Trophoblast cell (in vitro differentiated cells and primary cell): ENCODE results near the gene HOXA5.

Experiments used
- DNase-seq, 2 donors: peaks; one replicate each; pipeline ENCODE4 v3.0.0-alpha.2; 2016
- H2AFZ ChIP-seq: 2 replicates; pipeline ENCODE4 v1.6.1; 2013; ENCODE audit warnings: low read length, moderate library complexity, mild to moderate bottlenecking; ENCODE audit not compliant: insufficient read depth, poor library complexity
- H2AK5ac ChIP-seq: 2 replicates; pipeline ENCODE4 v1.6.1; 2013; ENCODE audit warnings: mild to moderate bottlenecking, low read length
- H2BK120ac ChIP-seq: 2 replicates; pipeline ENCODE4 v1.6.1; 2013; ENCODE audit warnings: low read length, mild to moderate bottlenecking, moderate library complexity; ENCODE audit not compliant: insufficient read depth, poor library complexity
- H2BK12ac ChIP-seq: 2 replicates; pipeline ENCODE4 v1.6.1; 2013; ENCODE audit warnings: mild to moderate bottlenecking, low read length, moderate library complexity
- H2BK5ac ChIP-seq: 2 replicates; pipeline ENCODE4 v1.6.1; 2013; ENCODE audit warnings: low read length, low read depth, moderate library complexity, mild to moderate bottlenecking; ENCODE audit not compliant: poor library complexity
- H3K14ac ChIP-seq: 2 replicates; pipeline ENCODE4 v1.6.1; 2013; ENCODE audit warnings: mild to moderate bottlenecking, low read length
- H3K18ac ChIP-seq: 2 replicates; pipeline ENCODE4 v1.6.1; 2013; ENCODE audit warnings: mild to moderate bottlenecking, low read length
- H3K23ac ChIP-seq: 2 replicates; pipeline ENCODE4 v1.6.1; 2013; ENCODE audit warnings: low read length
- H3K27ac ChIP-seq: 2 replicates; pipeline ENCODE4 v1.5.1; 2013; ENCODE audit warnings: low read depth, mild to moderate bottlenecking, inconsistent platforms, low read length, moderate library complexity
- H3K27me3 ChIP-seq: 2 replicates; pipeline ENCODE4 v1.6.1; 2013; ENCODE audit warnings: inconsistent platforms, mild to moderate bottlenecking, low read length, moderate library complexity; ENCODE audit not compliant: insufficient read depth
- H3K36me3 ChIP-seq, 2 experiments: 1 replicate in 1 of 2; 2 replicates in 1 of 2; pipeline ENCODE4 v1.6.1; 2013; ENCODE audit warnings: low read length in 2 of 2, mild to moderate bottlenecking in 2 of 2, moderate library complexity in 1 of 2; ENCODE audit not compliant: insufficient read depth in 2 of 2, control insufficient read depth in 1 of 2
- H3K4ac ChIP-seq: 2 replicates; pipeline ENCODE4 v1.6.1; 2013; ENCODE audit warnings: low read depth, mild to moderate bottlenecking, low read length, moderate library complexity
- H3K4me1 ChIP-seq, 2 experiments: 1 replicate in 1 of 2; 2 replicates in 1 of 2; pipeline ENCODE4 v1.6.1; 2013; ENCODE audit warnings: low read length in 2 of 2, mild to moderate bottlenecking in 2 of 2, moderate library complexity in 1 of 2; ENCODE audit not compliant: insufficient read depth in 2 of 2, control insufficient read depth in 1 of 2
- H3K4me2 ChIP-seq: 2 replicates; pipeline ENCODE4 v1.6.1; 2013; ENCODE audit warnings: inconsistent platforms, mild to moderate bottlenecking, low read length, moderate library complexity
- H3K4me3 ChIP-seq: 2 replicates; pipeline ENCODE4 v1.5.1; 2013; ENCODE audit warnings: mild to moderate bottlenecking, low read depth, low read length, inconsistent platforms
- H3K79me1 ChIP-seq: one replicate; pipeline ENCODE4 v1.6.1; 2013; ENCODE audit warnings: low read length
- H3K79me2 ChIP-seq: 2 replicates; pipeline ENCODE4 v1.6.1; 2013; ENCODE audit warnings: low read length, mild to moderate bottlenecking; ENCODE audit not compliant: control insufficient read depth, insufficient read depth, poor library complexity
- H3K9ac ChIP-seq: 2 replicates; pipeline ENCODE4 v1.6.1; 2013; ENCODE audit warnings: mild to moderate bottlenecking, low read length
- H3K9me3 ChIP-seq: 2 replicates; pipeline ENCODE4 v1.6.1; 2013; ENCODE audit warnings: low read depth, mild to moderate bottlenecking, control low read depth, inconsistent platforms, low read length; ENCODE audit not compliant: insufficient read depth
- H4K12ac ChIP-seq: 2 replicates; pipeline ENCODE4 v1.6.1; 2013; ENCODE audit warnings: low read depth, mild to moderate bottlenecking, low read length, moderate library complexity
- H4K8ac ChIP-seq: 2 replicates; pipeline ENCODE4 v1.6.1; 2013; ENCODE audit warnings: low read depth, mild to moderate bottlenecking, low read length, moderate library complexity
- H4K91ac ChIP-seq: one replicate; pipeline ENCODE4 v1.6.1; 2013; ENCODE audit warnings: low read depth, mild to moderate bottlenecking, low read length, moderate library complexity
- WGBS: extraction: QIAGEN DNeasy Blood & Tissue Kit; methylation state at CpG from one replicate; pipeline ENCODE4 v1.1.7; 2013; ENCODE audit warnings: missing lambda C conversion rate; ENCODE audit not compliant: insufficient read length, insufficient coverage; ENCODE audit errors: extremely low coverage; 5-methylcytosine and 5-hydroxymethylcytosine counted together

HOXA5 gene

GRCh38 chr7:27126596-27127327 lies 16.7 kb downstream of the HOXA5 start:
- Histone ChIP-seq H4K12ac (no peak overlapping the region), H3K4me3 (no peak overlapping the region), H3K79me2 (no peaks in the 10 kb centered on the region), H2AFZ (no peak overlapping the region), H2AK5ac (no peak overlapping the region), H3K79me1 (no peaks in the 10 kb centered on the region), H4K8ac (no peak overlapping the region), H3K4me2 (no peak overlapping the region), H2BK120ac (no peak overlapping the region), H2BK12ac (no peak overlapping the region), H3K23ac (no peak overlapping the region), H3K36me3 (no peaks in the 10 kb centered on the region), H4K91ac (no peak overlapping the region), H3K27ac (no peak overlapping the region), H3K18ac (no peak overlapping the region), H2BK5ac (no peak overlapping the region), H3K27me3 (peaks cover 93% of the 10 kb centered on the region), H3K9me3 (peaks cover 25% of the 10 kb centered on the region), H3K9ac (no peak overlapping the region), H3K14ac (no peak overlapping the region), H3K4ac (no peak overlapping the region), H3K4me1 (peaks cover 8 to 10% of the 10 kb centered on the region in 2 experiments)
- DNase-seq = no peak
- no CpG with 5 or more reads among the region's 3 CpGs for WGBS

GRCh38 chr7:27125986-27126394 lies 17.5 kb downstream of the HOXA5 start:
- no CpG with 5 or more reads among the region's 5 CpGs for WGBS
- Histone ChIP-seq H2BK12ac (no peak overlapping the region), H3K79me2 (no peaks in the 10 kb centered on the region), H3K27me3 (peaks cover 88% of the 10 kb centered on the region), H3K79me1 (no peaks in the 10 kb centered on the region), H4K12ac (no peak overlapping the region), H3K27ac (no peak overlapping the region), H2AFZ (no peak overlapping the region), H2BK5ac (no peak overlapping the region), H3K18ac (no peak overlapping the region), H4K91ac (no peak overlapping the region), H3K14ac (no peak overlapping the region), H3K4me2 (no peak overlapping the region), H2AK5ac (no peak overlapping the region), H3K4me3 (no peak overlapping the region), H3K9me3 (peaks cover 23% of the 10 kb centered on the region), H4K8ac (no peak overlapping the region), H3K4me1 (peaks cover 7% of the 10 kb centered on the region in 2 experiments), H3K23ac (no peak overlapping the region), H3K36me3 (no peaks in the 10 kb centered on the region), H3K9ac (no peak overlapping the region), H3K4ac (no peak overlapping the region), H2BK120ac (no peak overlapping the region)
- no peak for DNase-seq

GRCh38 chr7:27124902-27125689 lies 18.4 kb downstream of the HOXA5 start:
- Histone ChIP-seq H3K79me2 (no peaks in the 10 kb centered on the region), H3K18ac (no peak overlapping the region), H3K9me3 (peaks cover 15% of the 10 kb centered on the region), H4K91ac (no peak overlapping the region), H2BK120ac (no peak overlapping the region), H3K9ac (no peak overlapping the region), H4K12ac (no peak overlapping the region), H2BK12ac (no peak overlapping the region), H3K36me3 (no peaks in the 10 kb centered on the region), H3K4ac (no peak overlapping the region), H2AK5ac (no peak overlapping the region), H3K4me1 (peaks cover 0 to under 1% of the 10 kb centered on the region in 2 experiments), H3K23ac (no peak overlapping the region), H3K79me1 (no peaks in the 10 kb centered on the region), H3K14ac (no peak overlapping the region), H4K8ac (no peak overlapping the region), H2BK5ac (no peak overlapping the region), H2AFZ (no peak overlapping the region), H3K4me2 (no peak overlapping the region), H3K27me3 (peaks cover 88% of the 10 kb centered on the region), H3K27ac (no peak overlapping the region), H3K4me3 (no peak overlapping the region)
- no CpG with 5 or more reads among the region's 8 CpGs for WGBS
- DNase-seq = no peak

GRCh38 chr7:27124096-27124901 lies 19.2 kb downstream of the HOXA5 start:
- Histone ChIP-seq H3K27ac (no peak overlapping the region), H2BK12ac (no peak overlapping the region), H3K36me3 (no peaks in the 10 kb centered on the region), H3K4me2 (no peak overlapping the region), H4K8ac (no peak overlapping the region), H2BK5ac (no peak overlapping the region), H4K91ac (no peak overlapping the region), H2AFZ (no peak overlapping the region), H3K9me3 (peaks cover 14% of the 10 kb centered on the region), H2BK120ac (no peak overlapping the region), H3K79me2 (no peaks in the 10 kb centered on the region), H3K23ac (no peak overlapping the region), H3K9ac (no peak overlapping the region), H4K12ac (no peak overlapping the region), H3K4me1 (no peaks in the 10 kb centered on the region), H3K14ac (no peak overlapping the region), H2AK5ac (no peak overlapping the region), H3K18ac (no peak overlapping the region), H3K27me3 (peaks cover 88% of the 10 kb centered on the region), H3K79me1 (no peaks in the 10 kb centered on the region), H3K4me3 (no peak overlapping the region), H3K4ac (no peak overlapping the region)
- DNase-seq = no peak
- no CpG with 5 or more reads among the region's 43 CpGs for whole genome bisulfite sequencing
